ENCODE measurements around the gene ANAPC5. TPM values are rescaled to one million over a fixed set of nuclear protein-coding genes. Genes with fewer than 3 reads are reported as not detected.

The ANAPC5 gene
- total and polyA plus RNA-seq, 2 experiments from 2014 or later: 128 to 144 TPM

DNA sequence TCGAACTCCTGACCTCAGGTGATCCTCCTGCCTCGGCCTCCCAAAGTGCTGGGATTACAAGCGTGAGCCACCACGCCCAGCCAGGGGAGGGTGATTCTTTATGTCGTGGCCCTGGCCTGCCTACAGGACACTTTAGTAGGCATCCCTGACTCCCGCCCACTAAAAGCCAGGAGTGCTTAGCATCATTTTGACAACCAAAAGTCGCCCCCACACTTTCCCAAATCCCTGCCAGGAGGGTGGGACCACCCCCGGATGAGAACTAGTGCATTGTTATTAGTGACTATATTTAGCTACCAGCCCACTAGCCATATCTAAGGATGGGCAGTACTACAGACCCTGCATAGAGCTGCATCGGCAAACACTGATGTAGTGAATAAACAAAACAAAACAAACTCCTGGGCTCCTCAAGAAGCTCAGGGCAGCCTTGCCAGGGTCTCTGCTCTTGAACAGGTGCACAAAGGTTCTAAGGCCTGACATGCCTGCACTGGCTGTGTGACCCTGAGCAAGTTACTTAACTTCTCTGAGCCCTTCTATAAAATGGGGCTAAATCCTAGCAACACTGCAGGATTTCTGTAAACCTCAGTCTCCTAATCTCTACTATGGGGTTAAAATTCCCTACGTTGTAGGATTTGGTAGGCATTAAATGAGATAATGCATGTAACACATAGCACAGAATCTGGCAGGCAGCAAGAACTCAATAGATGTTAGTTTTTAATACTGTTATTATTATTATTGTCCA, 57.9 kb downstream of the ANAPC5 start:
- Histone ChIP-seq H3K9me3 (ENCODE audit: low read depth) (no peaks in the 10 kb centered on the region), H3K36me3 (ENCODE audit: low read depth) (no peaks in the 10 kb centered on the region)
- TF ChIP-seq EZH2phosphoT487 (IDR thresholded peaks at IDR 0.05; ENCODE audit: insufficient read depth, low read depth) (no peak), EZH2 (IDR thresholded peaks at IDR 0.05; ENCODE audit: insufficient read depth, poor library complexity, severe bottlenecking) (no peak)

DNA sequence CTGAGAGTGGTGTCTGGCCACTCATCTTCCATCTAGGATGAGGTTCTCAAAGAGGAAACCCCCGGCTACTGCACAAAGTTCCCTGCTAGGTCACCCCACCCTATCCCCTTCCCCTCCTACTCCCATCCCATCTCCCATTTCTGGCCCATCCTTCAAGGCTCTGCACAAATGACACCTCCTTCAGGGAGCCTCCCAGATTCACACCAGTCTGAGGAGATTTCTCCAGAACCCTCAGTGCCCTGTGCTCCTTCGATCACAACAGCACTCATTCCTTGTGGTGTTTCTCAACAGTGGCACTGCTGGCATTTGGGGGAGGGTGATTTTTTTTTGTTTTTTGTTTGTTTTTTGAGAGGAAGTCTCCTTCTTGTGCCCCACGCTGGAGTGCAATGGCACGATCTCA, 58.6 kb downstream of the ANAPC5 start:
- no peak for DNase-seq
- Histone ChIP-seq H4K20me1 (ENCODE audit: insufficient read depth) (no peaks in the 10 kb centered on the region), H3F3A (ENCODE audit: insufficient read depth) (no peaks in the 10 kb centered on the region), H2AFZ (no peak overlapping the region), H3K9me3 (ENCODE audit: low read depth) (no peaks in the 10 kb centered on the region), H3K27me3 (replicated peaks; ENCODE audit: insufficient read depth) (no peaks in the 10 kb centered on the region), H3K4me2 (ENCODE audit: unreplicated experiment) (no peak overlapping the region), H3K36me3 (ENCODE audit: low read depth) (no peaks in the 10 kb centered on the region), H3K9me2 (ENCODE audit: insufficient read depth) (no peaks in the 10 kb centered on the region), H3K27ac (no peak overlapping the region), H3K4me3 (no peak overlapping the region), H3K79me2 (ENCODE audit: insufficient read depth) (peaks cover 73% of the 10 kb centered on the region), H3K4me1 (ENCODE audit: insufficient read depth) (peaks cover 4% of the 10 kb centered on the region; the same call in 1 of the 2 replicates), H3K9ac (no peak overlapping the region)
- TF ChIP-seq EZH2 (IDR thresholded peaks at IDR 0.05; ENCODE audit: insufficient read depth, poor library complexity, severe bottlenecking) (no peak), EZH2phosphoT487 (IDR thresholded peaks at IDR 0.05; ENCODE audit: insufficient read depth, low read depth) (no peak)
- in situ Hi-C loops (cut with MboI): no loop called here
- 84 to 85% methylated on average over 4 of the region's 4 CpGs for WGBS, 2 experiments (ENCODE audit: low coverage in 1 of 2, low lambda C conversion rate in 2 of 2, missing lambda C conversion rate in 2 of 2)

More for the DNA sequence above, 57.9 kb downstream of the ANAPC5 start:
- no peak overlapping the region for H3K9ac ChIP-seq
- in situ Hi-C loops (cut with MboI): no loop called here
- no peaks in the 10 kb centered on the region for H3K27me3 ChIP-seq (replicated peaks; ENCODE audit: insufficient read depth)
- no peaks in the 10 kb centered on the region for H4K20me1 ChIP-seq (ENCODE audit: insufficient read depth)
- no peak for DNase-seq
- no peak overlapping the region for H3K4me2 ChIP-seq (ENCODE audit: unreplicated experiment)
- no peaks in the 10 kb centered on the region for H3F3A ChIP-seq (ENCODE audit: insufficient read depth)
- H3K79me2 ChIP-seq (ENCODE audit: insufficient read depth): peaks cover 69% of the 10 kb centered on the region
- no peak overlapping the region for H3K27ac ChIP-seq
- no peaks in the 10 kb centered on the region for H3K9me2 ChIP-seq (ENCODE audit: insufficient read depth)
- H3K4me1 ChIP-seq (ENCODE audit: insufficient read depth): peaks cover 4% of the 10 kb centered on the region; the same call in 1 of the 2 replicates
- no peak overlapping the region for H2AFZ ChIP-seq
- WGBS, 2 experiments (ENCODE audit: low coverage in 1 of 2, low lambda C conversion rate in 2 of 2, missing lambda C conversion rate in 2 of 2): 80 to 81% methylated on average over 10 of the region's 10 CpGs
- H3K4me3 ChIP-seq: no peak overlapping the region

DNA sequence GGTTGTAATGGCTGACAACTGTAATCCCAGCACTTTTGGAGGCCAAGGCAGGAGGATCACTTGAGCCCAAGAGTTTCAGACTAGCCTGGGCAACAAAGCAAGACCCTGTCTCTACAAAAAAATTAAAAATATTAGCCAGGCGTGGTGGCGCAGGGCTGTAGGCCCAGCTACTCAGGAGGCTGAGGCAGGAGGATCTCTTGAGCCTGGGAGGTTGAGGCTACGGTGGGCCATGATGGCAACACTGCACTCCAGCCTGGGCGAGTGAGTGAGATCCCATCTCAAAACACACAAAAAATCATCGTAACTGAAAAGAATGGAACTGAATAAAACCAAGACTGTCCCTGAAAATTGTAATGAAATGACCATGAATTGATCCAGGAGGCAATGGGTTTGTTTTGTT, 61.8 kb downstream of the ANAPC5 start:
- Histone ChIP-seq H4K20me1 (ENCODE audit: insufficient read depth) (0 out of 2 replicates have a peak, but pooled peaks cover 10% of the 10 kb centered on the region), H2AFZ (no peak overlapping the region), H3K79me2 (ENCODE audit: insufficient read depth) (peaks cover 90% of the 10 kb centered on the region), H3K27ac (no peak overlapping the region), H3K4me3 (no peak overlapping the region), H3F3A (ENCODE audit: insufficient read depth) (no peaks in the 10 kb centered on the region), H3K4me1 (ENCODE audit: insufficient read depth) (no peaks in the 10 kb centered on the region), H3K4me2 (ENCODE audit: unreplicated experiment) (no peak overlapping the region), H3K9me3 (ENCODE audit: low read depth) (no peaks in the 10 kb centered on the region), H3K9ac (no peak overlapping the region), H3K9me2 (ENCODE audit: insufficient read depth) (no peaks in the 10 kb centered on the region), H3K36me3 (ENCODE audit: low read depth) (no peaks in the 10 kb centered on the region), H3K27me3 (replicated peaks; ENCODE audit: insufficient read depth) (no peaks in the 10 kb centered on the region)
- DNase-seq: no peak
- TF ChIP-seq EZH2 (IDR thresholded peaks at IDR 0.05; ENCODE audit: insufficient read depth, poor library complexity, severe bottlenecking): no peak
- no peak for TF ChIP-seq EZH2phosphoT487 (IDR thresholded peaks at IDR 0.05; ENCODE audit: insufficient read depth, low read depth)
- in situ Hi-C loops (cut with MboI): no loop called here
- 94 to 96% methylated on average over 5 of the region's 5 CpGs for WGBS, 2 experiments (ENCODE audit: low coverage in 1 of 2, low lambda C conversion rate in 2 of 2, missing lambda C conversion rate in 2 of 2)

DNA sequence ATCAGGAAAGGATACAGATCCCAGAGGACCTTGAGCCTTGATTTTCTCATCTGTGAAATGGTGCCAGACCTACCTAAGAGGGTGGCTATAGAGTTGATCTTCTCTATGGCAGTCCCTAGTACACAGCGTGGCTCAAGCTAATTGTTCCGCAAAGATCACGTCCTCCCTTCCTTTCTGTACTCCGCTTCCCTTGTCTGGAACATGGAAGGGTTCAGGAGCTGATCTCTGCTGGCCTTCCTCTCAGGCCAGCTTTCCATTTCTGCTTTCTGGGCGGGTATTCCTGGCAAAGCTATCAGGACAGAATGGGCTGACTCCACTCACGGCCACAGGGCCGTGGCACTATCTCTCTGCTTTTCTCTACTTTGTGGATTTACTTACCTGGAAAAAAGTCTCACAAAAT, 62.2 kb downstream of the ANAPC5 start:
- in situ Hi-C loops (cut with MboI): no loop called here
- TF ChIP-seq EZH2phosphoT487 (IDR thresholded peaks at IDR 0.05; ENCODE audit: insufficient read depth, low read depth): no peak
- TF ChIP-seq EZH2 (IDR thresholded peaks at IDR 0.05; ENCODE audit: insufficient read depth, poor library complexity, severe bottlenecking): no peak
- Histone ChIP-seq H2AFZ (no peak overlapping the region), H3K4me2 (ENCODE audit: unreplicated experiment) (no peak overlapping the region), H3K79me2 (ENCODE audit: insufficient read depth) (peaks cover 90% of the 10 kb centered on the region), H3K36me3 (ENCODE audit: low read depth) (no peaks in the 10 kb centered on the region), H3K27ac (no peak overlapping the region), H3K27me3 (replicated peaks; ENCODE audit: insufficient read depth) (no peaks in the 10 kb centered on the region), H3K9me3 (ENCODE audit: low read depth) (no peaks in the 10 kb centered on the region), H3K4me3 (no peak overlapping the region), H3K9me2 (ENCODE audit: insufficient read depth) (no peaks in the 10 kb centered on the region), H3K9ac (no peak overlapping the region), H3F3A (ENCODE audit: insufficient read depth) (no peaks in the 10 kb centered on the region), H4K20me1 (ENCODE audit: insufficient read depth) (0 out of 2 replicates have a peak, but pooled peaks cover 10% of the 10 kb centered on the region), H3K4me1 (ENCODE audit: insufficient read depth) (no peaks in the 10 kb centered on the region)
- 74 to 79% methylated on average over 7 of the region's 7 CpGs for WGBS, 2 experiments (ENCODE audit: low coverage in 1 of 2, low lambda C conversion rate in 2 of 2, missing lambda C conversion rate in 2 of 2)
- DNase-seq: no peak
